Dendritic cell treated with granulocyte-macrophage colony-stimulating factor and Interleukin-4, amounts not matched to agents 40 ng/mL and 50 ng/mL, for 4 days (primary cell): ENCODE results near the gene RETN.

Source experiments
- H3K27ac Mint-ChIP-seq: one replicate; pipeline ENCODE4 v1.8.0; 2022; ENCODE audit warnings: mild to moderate bottlenecking, mixed read lengths
- H3K27me3 Mint-ChIP-seq: one replicate; pipeline ENCODE4 v1.8.0; 2022; ENCODE audit warnings: mild to moderate bottlenecking, mixed read lengths
- H3K36me3 Mint-ChIP-seq: one replicate; pipeline ENCODE4 v1.8.0; 2022; ENCODE audit warnings: low read depth, mixed read lengths
- H3K4me1 Mint-ChIP-seq: one replicate; pipeline ENCODE4 v1.8.0; 2022; ENCODE audit warnings: low read depth, mixed read lengths
- H3K4me3 Mint-ChIP-seq: one replicate; pipeline ENCODE4 v1.8.0; 2022; ENCODE audit warnings: mild to moderate bottlenecking, moderate library complexity, mixed read lengths
- H3K9me3 Mint-ChIP-seq: one replicate; pipeline ENCODE4 v1.8.0; 2022; ENCODE audit warnings: mixed read lengths
- intact Hi-C: fragments of 100-400 bp; cut with micrococcal nuclease; formaldehyde crosslinking; loops from one replicate; pipeline ENCODE4 v1.15.0; 2022

Gene RETN

DNA sequence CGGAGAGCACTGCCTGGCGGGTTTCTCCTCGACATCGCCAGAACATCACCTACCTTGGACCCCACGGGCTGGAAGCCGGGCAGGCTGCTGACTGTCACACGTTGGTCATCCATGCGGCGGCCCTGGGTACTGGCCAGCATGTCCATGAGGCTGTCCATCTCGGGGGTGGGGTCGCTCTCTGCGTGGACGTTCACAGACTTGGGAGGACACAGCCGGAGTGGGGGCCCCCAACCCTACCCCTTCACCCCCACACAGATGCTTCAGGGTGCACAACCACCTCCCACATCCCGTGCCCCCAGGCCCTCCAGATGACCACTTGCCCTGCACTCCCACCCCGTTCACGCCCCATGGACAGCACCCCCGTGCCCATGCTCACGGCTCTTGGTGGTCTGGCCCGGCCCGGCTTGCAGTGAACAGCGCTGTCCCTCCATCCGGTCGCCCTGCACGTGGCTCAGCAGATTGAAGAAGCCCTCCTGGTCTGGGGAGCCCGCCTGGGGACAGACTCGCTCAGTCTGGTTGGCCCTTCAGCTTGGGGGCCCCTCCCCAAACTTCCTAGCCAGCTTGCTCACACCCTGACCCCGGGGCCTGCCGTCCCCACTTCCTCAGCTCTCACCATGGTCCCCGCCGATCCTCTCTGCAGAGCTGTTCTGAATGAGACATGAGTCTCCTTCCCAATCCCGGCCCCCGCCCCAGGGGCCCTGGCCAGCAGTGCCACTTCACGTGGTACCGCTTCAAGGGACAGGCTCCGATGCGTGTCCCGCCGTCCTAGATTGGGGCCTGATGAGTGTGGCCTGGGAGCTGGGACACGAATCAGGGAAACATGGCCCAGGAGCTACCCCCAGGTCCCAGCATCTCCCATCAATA lies 36.3 kb upstream of the RETN start:
- Mint-ChIP-seq H3K27me3 (no peaks in the 10 kb centered on the region), H3K4me1 (peaks cover 63% of the 10 kb centered on the region), H3K9me3 (no peaks in the 10 kb centered on the region), H3K36me3 (peaks cover 64% of the 10 kb centered on the region), H3K4me3 (no peak overlapping the region), H3K27ac (no peak overlapping the region)
- intact Hi-C loops: no loop called here

DNA sequence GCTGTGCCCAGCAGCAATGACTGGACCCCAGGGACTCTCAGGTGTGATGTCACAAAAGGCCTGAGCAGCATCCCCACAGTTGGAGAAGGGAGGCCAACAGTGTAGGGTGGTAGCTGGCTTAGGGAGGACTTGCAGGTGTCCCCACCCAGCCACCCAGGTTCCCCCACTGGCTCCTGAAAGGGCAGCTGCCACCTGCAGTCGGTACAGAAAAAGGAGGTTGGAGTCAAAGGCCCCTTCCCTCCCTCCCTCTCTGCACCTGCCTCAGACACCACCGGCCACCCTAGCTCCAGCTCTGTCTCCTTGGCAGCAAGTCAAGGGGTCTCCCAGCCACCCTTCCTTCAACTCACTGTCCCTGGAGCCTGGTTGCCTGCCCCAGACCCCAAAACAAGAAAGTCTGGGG lies 35.2 kb upstream of the RETN start, which contains the start of gene PCP2:
Gene PCP2 (minus strand): TSS at position 22 of the 400 bp plus-strand sequence. CDS start 262 bp downstream, outside the sequence.
- no peak within 1 kb of the TSS for H3K4me3 Mint-ChIP-seq
- H3K36me3 Mint-ChIP-seq: peaks cover 66% of the 10 kb centered on the region
- H3K27me3 Mint-ChIP-seq: no peaks in the 10 kb centered on the region
- peaks cover 60% of the 10 kb centered on the region for H3K4me1 Mint-ChIP-seq
- no peak within 1 kb of the TSS for H3K27ac Mint-ChIP-seq
- H3K9me3 Mint-ChIP-seq: no peaks in the 10 kb centered on the region
- intact Hi-C loops: no loop called here

DNA sequence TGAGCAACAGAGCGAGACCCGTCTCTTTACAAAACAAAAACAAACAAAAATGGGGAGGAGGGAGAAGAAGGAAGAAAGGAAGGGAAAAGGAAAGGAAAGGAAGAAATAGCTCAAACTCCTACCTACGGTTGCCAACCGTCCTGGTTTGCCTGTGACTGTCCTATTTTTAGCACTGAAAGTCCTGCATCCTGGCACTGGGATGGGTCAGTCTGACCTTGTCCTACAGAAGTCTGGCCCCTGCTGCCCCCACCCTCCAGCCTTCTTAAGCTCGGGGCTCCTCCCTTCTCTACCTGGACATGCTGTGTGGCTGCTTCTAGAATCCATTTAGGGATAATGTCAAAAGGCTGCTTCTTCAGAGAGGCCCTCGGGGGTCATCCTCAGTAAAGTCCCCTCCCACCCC lies 33.2 kb upstream of the RETN start:
- H3K4me1 Mint-ChIP-seq: peaks cover 60% of the 10 kb centered on the region
- intact Hi-C loops: no loop called here
- H3K36me3 Mint-ChIP-seq: peaks cover 71% of the 10 kb centered on the region
- peak overlapping the region; percentile 95 for H3K27ac Mint-ChIP-seq
- H3K4me3 Mint-ChIP-seq: no peak overlapping the region
- no peaks in the 10 kb centered on the region for H3K27me3 Mint-ChIP-seq
- no peaks in the 10 kb centered on the region for H3K9me3 Mint-ChIP-seq

DNA sequence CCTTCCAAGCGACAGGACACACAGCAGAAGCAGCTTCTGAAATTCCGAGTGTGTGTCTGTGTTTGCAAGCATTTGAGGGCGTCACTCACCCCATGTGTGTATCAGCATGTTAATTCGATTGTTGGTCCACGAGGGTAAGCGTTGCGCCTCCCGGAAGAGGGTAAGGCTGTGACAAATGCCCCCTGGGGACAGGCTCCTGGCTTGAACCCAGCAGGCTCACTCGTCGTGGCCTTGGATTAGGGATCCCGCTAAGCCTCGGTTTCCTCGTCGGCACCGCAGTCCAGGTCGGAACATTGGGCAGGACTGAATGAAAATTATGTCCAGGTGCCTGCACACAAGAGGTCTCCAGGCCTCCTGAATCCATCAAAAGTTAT lies 32.5 kb upstream of the RETN start:
- Mint-ChIP-seq H3K36me3 (peaks cover 72% of the 10 kb centered on the region), H3K27me3 (no peaks in the 10 kb centered on the region), H3K9me3 (no peaks in the 10 kb centered on the region), H3K4me3 (peak overlapping the region; percentile 92), H3K27ac (peak overlapping the region; percentile 95), H3K4me1 (peaks cover 60% of the 10 kb centered on the region)
- intact Hi-C loops: no loop called here

DNA sequence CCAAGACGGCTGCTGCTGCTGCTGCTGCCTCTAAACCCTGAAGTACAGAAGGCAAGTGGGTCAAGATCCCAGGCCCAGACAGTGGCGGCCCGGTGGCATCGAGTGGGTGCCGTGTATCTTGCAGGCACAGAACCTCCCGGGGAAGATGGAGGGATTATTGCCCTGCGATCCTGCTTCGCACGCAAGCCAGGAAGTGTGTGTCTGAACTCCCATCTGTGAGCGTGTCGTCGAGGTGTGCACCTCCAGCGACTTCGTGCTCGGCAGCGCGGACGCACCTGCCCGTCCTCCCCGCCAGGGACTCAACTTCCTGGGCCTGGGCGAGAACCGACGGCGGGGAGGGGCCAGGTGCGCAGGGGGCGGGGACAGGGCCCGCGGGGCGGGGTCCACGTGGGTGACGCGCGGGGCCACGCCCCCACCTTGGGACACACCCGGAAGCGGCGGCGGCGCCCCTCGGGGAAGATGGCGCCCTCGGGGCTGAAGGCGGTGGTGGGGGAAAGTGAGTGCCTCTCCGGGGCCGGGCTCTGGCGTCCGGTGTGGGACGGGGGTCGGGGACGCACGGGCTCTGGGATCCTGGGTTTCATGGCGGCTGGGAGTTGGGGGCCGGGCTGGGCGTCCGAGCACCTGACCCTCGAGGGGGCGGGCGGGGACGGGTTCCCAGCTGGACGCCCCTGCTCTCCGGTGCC lies 32.0 kb upstream of the RETN start, which contains the start of gene STXBP2:
Gene STXBP2 (plus strand): TSS at position 420 of the 683 bp plus-strand sequence. CDS start 40 bp downstream, at position 460.
- Mint-ChIP-seq H3K27me3 (no peaks in the 10 kb centered on the region), H3K4me1 (peaks cover 60% of the 10 kb centered on the region), H3K4me3 (peak within 1 kb of the TSS; percentile 92), H3K36me3 (peaks cover 72% of the 10 kb centered on the region), H3K27ac (peak within 1 kb of the TSS; percentile 95), H3K9me3 (no peaks in the 10 kb centered on the region)
- intact Hi-C loops: no loop called here

DNA sequence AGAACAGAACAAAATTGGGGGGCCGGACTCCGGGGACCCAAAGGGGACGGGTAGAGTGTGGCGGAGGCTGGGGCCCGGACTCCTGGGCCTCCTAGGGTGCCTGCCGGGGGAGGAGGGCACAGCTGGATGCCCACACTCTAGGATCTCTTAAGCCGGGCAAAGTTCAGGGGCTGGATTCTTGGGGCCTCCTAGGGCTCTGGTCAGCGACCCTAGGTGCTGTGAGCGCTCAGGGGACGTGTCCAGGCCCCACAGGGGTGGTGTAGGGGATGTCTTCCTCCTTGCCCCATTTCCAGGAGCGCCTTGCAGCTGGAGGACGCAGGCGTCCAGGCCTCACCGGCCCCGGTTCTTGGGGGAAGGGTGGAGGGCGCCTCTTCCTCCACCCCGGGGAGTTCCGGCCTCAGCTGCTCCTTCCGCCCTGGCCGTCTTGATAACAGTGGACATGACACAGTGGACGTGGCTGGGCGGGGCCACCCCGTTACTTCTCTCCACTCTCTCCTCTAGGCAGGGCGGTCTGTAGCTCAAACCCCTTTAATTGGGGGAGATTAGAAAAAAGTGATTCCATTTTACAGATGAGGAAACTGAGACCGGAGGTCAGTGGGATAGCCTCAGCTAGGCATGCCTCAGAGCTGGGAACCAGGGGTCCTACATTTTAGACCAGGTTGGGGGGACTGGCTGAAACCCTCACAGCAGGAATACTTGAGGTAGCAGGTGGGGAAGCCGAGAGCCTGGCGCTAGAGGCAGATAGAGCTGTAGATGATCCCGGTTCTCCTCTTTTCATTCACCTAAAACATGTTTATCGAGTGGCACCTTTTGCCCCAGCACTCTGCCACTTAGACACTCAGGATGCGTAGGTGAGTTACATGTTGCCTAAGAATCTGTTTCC lies 31.2 kb upstream of the RETN start:
- H3K4me1 Mint-ChIP-seq: peaks cover 63% of the 10 kb centered on the region
- H3K27me3 Mint-ChIP-seq: no peaks in the 10 kb centered on the region
- H3K4me3 Mint-ChIP-seq: peak overlapping the region; percentile 92
- intact Hi-C loops: no loop called here
- H3K36me3 Mint-ChIP-seq: peaks cover 72% of the 10 kb centered on the region
- peak overlapping the region; percentile 95 for H3K27ac Mint-ChIP-seq
- no peaks in the 10 kb centered on the region for H3K9me3 Mint-ChIP-seq

DNA sequence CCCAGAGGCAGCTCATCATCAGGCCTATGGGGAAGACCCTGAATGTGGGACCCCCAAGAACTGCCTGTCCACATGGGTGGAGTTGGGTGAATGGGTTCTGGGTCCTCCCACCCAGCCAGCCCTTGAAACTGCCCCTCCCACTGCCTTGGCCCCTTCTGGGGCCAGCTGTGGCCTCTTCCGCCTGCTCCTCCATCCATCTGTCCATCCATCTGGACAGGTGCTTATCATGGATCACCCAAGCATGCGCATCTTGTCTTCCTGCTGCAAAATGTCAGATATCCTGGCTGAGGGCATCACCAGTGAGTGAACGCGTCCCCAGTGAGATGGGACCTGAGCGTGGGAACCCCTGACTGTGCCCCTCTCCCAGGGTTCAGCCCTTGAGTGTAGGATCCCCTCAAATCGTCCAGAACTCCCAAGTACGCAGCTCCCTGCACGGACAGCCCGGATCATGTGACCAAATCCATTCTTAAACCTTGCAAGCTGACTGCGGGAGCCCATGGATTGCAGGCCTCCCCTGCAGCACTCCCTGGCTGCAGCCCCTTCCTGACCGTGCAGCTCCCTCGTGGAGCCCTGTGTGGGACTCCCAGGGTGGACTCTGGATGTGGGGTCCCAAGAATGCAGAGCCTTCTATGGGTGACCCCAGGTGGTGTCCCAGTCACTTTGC lies 29.9 kb upstream of the RETN start:
- H3K27me3 Mint-ChIP-seq: no peaks in the 10 kb centered on the region
- peak overlapping the region; percentile 2 for H3K4me3 Mint-ChIP-seq
- peaks cover 75% of the 10 kb centered on the region for H3K36me3 Mint-ChIP-seq
- intact Hi-C loops: no loop called here
- H3K27ac Mint-ChIP-seq: peak overlapping the region; percentile 27
- H3K4me1 Mint-ChIP-seq: peaks cover 72% of the 10 kb centered on the region
- no peaks in the 10 kb centered on the region for H3K9me3 Mint-ChIP-seq

DNA sequence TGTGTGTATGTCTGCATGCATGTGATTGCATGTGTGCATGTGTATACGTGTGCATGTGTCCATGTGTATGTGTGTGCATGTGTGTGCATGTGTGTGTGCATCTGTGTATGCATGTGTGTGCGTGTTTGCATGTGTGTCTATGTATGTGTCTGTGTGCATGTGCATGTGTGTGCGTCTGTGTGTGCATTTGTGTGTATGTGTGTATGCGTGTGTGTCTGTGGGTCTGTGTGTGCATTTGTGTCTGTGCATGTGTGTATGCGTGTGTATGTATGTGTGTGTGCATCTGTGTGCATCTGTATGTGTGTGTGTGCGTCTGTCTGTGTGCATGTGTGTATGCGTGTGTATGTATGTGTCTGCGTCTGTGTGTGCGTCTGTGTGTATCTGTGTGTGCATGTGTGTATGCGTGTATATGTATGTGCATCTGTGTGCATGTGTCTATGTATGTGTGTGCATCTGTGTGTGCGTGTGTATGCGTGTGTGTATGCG lies 28.9 kb upstream of the RETN start:
- Mint-ChIP-seq H3K27me3 (no peaks in the 10 kb centered on the region), H3K27ac (no peak overlapping the region), H3K36me3 (peaks cover 84% of the 10 kb centered on the region), H3K4me3 (no peak overlapping the region), H3K9me3 (no peaks in the 10 kb centered on the region), H3K4me1 (peaks cover 82% of the 10 kb centered on the region)
- intact Hi-C loops: loop anchor here (10.0 kb wide), 1 partner anchor 75 kb away; no protein-coding TSS in a partner anchor

DNA sequence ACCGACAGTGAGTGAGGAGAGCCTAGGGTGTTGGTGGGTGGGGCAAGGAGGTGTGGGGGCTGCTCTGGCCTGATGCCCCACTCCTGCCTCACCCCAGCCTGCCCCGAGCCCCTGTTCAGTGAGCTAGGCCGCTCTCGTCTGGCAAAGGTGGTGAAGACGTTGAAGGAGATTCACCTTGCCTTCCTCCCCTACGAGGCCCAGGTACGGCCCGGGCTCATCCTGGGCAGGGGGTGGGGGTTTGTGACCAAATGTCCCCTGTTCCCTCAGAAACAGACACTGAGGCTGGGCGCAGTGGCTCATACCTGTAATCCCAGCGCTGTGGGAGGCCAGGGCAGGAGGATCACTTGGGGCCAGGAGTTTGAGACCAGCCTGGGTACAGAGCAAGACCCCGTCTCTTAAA lies 28.0 kb upstream of the RETN start:
- H3K27ac Mint-ChIP-seq: no peak overlapping the region
- no peak overlapping the region for H3K4me3 Mint-ChIP-seq
- H3K36me3 Mint-ChIP-seq: peaks cover 93% of the 10 kb centered on the region
- no peaks in the 10 kb centered on the region for H3K27me3 Mint-ChIP-seq
- intact Hi-C loops: loop anchor here (10.0 kb wide), 1 partner anchor 76 kb away; no protein-coding TSS in a partner anchor
- H3K4me1 Mint-ChIP-seq: peaks cover 85% of the 10 kb centered on the region
- no peaks in the 10 kb centered on the region for H3K9me3 Mint-ChIP-seq

DNA sequence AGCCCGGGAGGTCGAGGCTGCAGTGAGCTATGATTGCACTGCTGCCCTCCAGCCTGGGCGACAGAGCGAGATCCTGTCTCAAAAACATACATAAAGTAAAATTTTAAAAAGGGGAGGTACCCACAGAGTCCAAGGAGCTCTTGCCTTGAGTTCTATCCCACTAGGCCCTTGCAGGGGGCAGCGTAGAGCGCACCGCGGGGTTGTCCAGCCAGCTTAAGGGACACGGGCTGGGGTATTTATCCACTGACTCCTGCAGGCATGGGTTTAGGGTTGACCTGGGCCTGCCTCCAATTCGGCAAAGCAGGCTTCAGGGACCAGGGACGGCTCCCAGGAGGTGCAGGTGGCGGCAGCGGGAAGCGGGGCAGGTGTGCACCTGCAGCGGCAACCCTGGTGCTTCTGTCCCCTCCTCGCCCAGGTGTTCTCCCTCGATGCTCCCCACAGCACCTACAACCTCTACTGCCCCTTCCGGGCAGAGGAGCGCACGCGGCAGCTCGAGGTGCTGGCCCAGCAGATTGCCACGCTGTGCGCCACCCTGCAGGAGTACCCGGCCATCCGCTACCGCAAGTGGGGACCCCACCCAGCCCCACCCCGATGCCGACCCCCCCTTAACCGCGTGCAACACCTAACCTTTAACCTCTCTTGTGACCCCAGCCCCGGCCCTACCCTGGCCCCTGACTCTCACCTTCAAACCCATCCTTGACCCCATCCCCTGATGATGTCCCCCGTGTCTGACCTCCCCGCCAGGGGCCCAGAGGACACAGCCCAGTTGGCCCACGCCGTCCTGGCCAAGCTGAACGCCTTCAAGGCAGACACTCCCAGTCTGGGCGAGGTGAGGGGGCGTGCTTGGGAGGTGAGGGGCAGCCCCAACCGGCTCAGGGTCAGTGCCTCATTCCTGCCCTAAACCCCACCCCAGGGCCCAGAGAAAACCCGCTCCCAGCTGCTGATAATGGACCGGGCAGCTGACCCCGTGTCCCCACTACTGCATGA lies 27.3 kb upstream of the RETN start:
- H3K27ac Mint-ChIP-seq: no peak overlapping the region
- peaks cover 100% of the 10 kb centered on the region for H3K36me3 Mint-ChIP-seq
- intact Hi-C loops: loop anchor here (10.0 kb wide), 1 partner anchor 77 kb away; no protein-coding TSS in a partner anchor
- no peak overlapping the region for H3K4me3 Mint-ChIP-seq
- peaks cover 89% of the 10 kb centered on the region for H3K4me1 Mint-ChIP-seq
- no peaks in the 10 kb centered on the region for H3K27me3 Mint-ChIP-seq
- H3K9me3 Mint-ChIP-seq: no peaks in the 10 kb centered on the region

DNA sequence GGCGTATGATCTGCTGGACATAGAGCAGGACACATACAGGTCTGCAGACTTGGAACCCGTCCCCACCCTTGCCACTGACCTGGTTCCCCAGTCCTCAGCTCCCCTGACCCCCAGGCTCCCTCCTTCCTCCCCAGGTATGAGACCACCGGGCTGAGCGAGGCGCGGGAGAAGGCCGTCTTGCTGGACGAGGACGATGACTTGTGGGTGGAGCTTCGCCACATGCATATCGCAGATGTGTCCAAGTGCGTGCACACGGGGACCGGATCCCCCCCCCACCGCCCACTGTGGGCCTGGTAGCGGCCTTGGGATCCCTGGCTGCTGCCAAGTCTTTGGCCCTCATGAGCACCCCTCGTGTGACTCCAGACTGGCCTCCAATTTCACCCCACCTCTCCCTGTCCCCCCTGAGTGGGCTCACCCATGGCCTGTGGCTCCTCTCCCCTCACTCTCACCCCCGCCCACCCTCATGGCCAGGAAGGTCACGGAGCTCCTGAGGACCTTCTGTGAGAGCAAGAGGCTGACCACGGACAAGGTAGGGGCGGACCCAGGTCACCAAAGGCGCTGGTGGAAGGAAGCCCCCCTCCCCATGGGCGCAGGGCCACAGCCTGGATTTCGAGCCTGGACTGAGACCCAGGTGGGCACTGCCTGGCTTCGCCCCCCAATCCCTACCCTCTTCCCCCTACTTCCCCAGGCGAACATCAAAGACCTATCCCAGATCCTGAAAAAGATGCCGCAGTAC lies 26.4 kb upstream of the RETN start:
- peaks cover 93% of the 10 kb centered on the region for H3K4me1 Mint-ChIP-seq
- H3K36me3 Mint-ChIP-seq: peaks cover 100% of the 10 kb centered on the region
- H3K27ac Mint-ChIP-seq: peak overlapping the region; percentile 50
- intact Hi-C loops: loop anchor here (10.0 kb wide), 1 partner anchor 78 kb away; no protein-coding TSS in a partner anchor
- no peak overlapping the region for H3K4me3 Mint-ChIP-seq
- no peaks in the 10 kb centered on the region for H3K27me3 Mint-ChIP-seq
- H3K9me3 Mint-ChIP-seq: no peaks in the 10 kb centered on the region
